Right lobe of liver (tissue), 6 donors: ENCODE results near the gene HPSE2. TPM values are rescaled to one million over a fixed set of nuclear protein-coding genes. Genes with fewer than 3 reads are reported as not detected.

Experiments
- ATAC-seq, 4 donors: fragments of 200-7000 bp; cut with Tn5 transposase; one replicate each; pipeline ENCODE4 v1.9.1; 2020; ENCODE audit warnings: mild to moderate bottlenecking in 4 of 4, moderate library complexity in 4 of 4
- DNase-seq, 3 donors: peaks; one replicate each; pipeline ENCODE4 v3.0.0-alpha.2; 2020
- H3K27ac ChIP-seq, 3 donors: fragments of 200-600 bp; one replicate each; pipeline ENCODE4 v1.8.0; 2022
- H3K27me3 ChIP-seq, 2 donors: fragments of 200-600 bp; one replicate each; pipeline ENCODE4 v1.8.0; 2022
- H3K36me3 ChIP-seq, 4 donors: fragments of 200-600 bp; sonication (generic) in 1 of 4; one replicate each; pipeline versions ENCODE4 v1.5.1 to v1.8.0; 2017 to 2022; ENCODE audit warnings: control low read depth in 1 of 4
- H3K4me1 ChIP-seq, 4 donors: fragments of 200-600 bp; sonication (generic) in 1 of 4; one replicate each; pipeline versions ENCODE4 v1.5.1 to v1.8.0; 2017 to 2022; ENCODE audit warnings: control low read depth in 1 of 4
- H3K4me3 ChIP-seq, 3 donors: fragments of 200-600 bp; one replicate each; pipeline ENCODE4 v1.8.0; 2022
- H3K9me3 ChIP-seq, 4 donors: fragments of 200-600 bp; sonication (generic) in 1 of 4; one replicate each; pipeline versions ENCODE4 v1.5.1 to v1.8.0; 2017 to 2022; ENCODE audit warnings: control low read depth in 1 of 4
- POLR2A ChIP-seq: fragments of 450-650 bp; IDR thresholded peaks from one replicate; pipeline ENCODE4 v1.6.1; 2017; ENCODE audit warnings: antibody characterized with exemption, mild to moderate bottlenecking
- WGBS: methylation state at CpG from one replicate; pipeline ENCODE4 v1.1.6; 2018; ENCODE audit warnings: low coverage, low lambda C conversion rate; ENCODE audit not compliant: insufficient coverage; ENCODE audit errors: missing lambda C conversion rate; 5-methylcytosine and 5-hydroxymethylcytosine counted together
- intact Hi-C, 2 donors: fragments of 100-400 bp; cut with DNase I; formaldehyde crosslinking; loops; one replicate each; pipeline versions ENCODE4 v1.11.2 to v1.14.1; 2022
- total RNA-seq, 6 experiments: library from RNA; depleted of rRNA in 2 of 6; stranded (reverse); fragments of >200 nt in 2 of 6; fragmentation: NEBNext Ultra II Directional in 3 of 6; extraction: Animal tissue kit (Norgen Biotek cat#: 25700) in 3 of 6; gene quantifications; one replicate each; pipeline versions ENCODE4 v1.1.0 to v1.2.4, GENCODE V29; 2016 to 2023
- TF ChIP-seq, protein P1 (sequence below), 4 donors: fragments of 200-600 bp in 3 of 4; fragments of 450-650 bp in 1 of 4; IDR thresholded peaks; one replicate each; pipeline versions ENCODE4 v1.5.1 to v1.8.0; 2016 to 2022; ENCODE audit warnings: antibody characterized with exemption in 4 of 4, mild to moderate bottlenecking in 2 of 4
- donor health status: DM: no; HTN: yes; CAD: no.
- donor health status: DM: no; HTN: no; CAD: no.
- donor health status: DM: no; HTN: no; CAD: no.
- donor health status: DM: no; HTN: yes; CAD: no.
- donor health status: DM: no; HTN: yes; CAD: no.

Gene HPSE2
- total RNA-seq, 6 experiments from 2014 or later, result not detected

DNA sequence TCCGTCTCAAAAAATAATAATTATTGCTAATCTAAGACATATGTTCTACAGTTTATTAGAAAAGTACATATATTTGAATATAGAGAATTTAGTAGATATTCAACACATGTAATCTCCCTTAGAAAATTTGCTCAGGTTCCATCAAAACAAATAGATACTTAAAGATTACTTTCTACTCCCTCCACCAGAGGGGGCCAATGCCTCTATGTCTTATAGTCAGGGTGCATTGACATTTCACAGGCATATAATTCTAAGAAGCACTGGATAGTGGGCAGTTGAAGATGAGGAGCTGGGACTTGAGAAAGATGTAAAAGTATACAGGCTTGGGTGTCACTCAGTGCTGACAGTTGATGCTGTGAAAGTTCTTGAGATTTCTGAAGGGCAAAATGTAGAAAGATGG lies 487.4 kb downstream of the HPSE2 start:
- Histone ChIP-seq H3K27me3 (no peaks in the 10 kb centered on the region), H3K4me1 (no peaks in the 10 kb centered on the region), H3K4me3 (no peak overlapping the region), H3K36me3 (no peaks in the 10 kb centered on the region), H3K9me3 (no peaks in the 10 kb centered on the region), H3K27ac (no peak overlapping the region)
- TF ChIP-seq, protein P1, sequence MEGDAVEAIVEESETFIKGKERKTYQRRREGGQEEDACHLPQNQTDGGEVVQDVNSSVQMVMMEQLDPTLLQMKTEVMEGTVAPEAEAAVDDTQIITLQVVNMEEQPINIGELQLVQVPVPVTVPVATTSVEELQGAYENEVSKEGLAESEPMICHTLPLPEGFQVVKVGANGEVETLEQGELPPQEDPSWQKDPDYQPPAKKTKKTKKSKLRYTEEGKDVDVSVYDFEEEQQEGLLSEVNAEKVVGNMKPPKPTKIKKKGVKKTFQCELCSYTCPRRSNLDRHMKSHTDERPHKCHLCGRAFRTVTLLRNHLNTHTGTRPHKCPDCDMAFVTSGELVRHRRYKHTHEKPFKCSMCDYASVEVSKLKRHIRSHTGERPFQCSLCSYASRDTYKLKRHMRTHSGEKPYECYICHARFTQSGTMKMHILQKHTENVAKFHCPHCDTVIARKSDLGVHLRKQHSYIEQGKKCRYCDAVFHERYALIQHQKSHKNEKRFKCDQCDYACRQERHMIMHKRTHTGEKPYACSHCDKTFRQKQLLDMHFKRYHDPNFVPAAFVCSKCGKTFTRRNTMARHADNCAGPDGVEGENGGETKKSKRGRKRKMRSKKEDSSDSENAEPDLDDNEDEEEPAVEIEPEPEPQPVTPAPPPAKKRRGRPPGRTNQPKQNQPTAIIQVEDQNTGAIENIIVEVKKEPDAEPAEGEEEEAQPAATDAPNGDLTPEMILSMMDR (IDR thresholded peaks at IDR 0.05), result peak; percentile 19 to 45 (median 32)
- no peak for TF ChIP-seq POLR2A
- DNase-seq (no peak), ATAC-seq (peak in 3 of 4 donors; percentile 38 to 43 (median 39))
- intact Hi-C loops, result no loop called here
- 29% methylated on average over 1 of the region's 1 CpG for WGBS

DNA sequence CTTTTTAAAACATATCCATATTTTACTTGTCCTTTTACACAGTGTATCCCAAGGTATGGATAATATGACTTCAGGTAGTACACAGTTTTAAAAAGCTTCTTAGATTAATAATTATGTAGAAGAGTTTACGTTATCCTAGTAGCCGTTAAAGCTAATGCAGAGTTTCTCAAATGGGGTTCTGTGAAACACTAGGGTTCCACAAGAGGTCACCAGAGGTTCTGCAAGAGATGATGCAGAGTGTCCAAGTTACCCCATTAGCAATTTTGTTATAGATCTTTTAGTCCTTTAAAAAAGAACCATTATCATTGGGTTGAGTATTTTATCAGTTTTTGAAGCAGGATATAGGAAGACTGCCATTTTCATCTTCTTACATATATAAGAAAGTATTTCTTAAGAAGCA lies 490.0 kb downstream of the HPSE2 start:
- Histone ChIP-seq H3K4me3 (no peak overlapping the region), H3K27ac (no peak overlapping the region), H3K36me3 (no peaks in the 10 kb centered on the region), H3K27me3 (no peaks in the 10 kb centered on the region), H3K4me1 (no peaks in the 10 kb centered on the region), H3K9me3 (no peaks in the 10 kb centered on the region)
- intact Hi-C loops, result no loop called here
- WGBS, result 75% methylated on average over 2 of the region's 2 CpGs
- ATAC-seq (no peak), DNase-seq (no peak)
- TF ChIP-seq POLR2A, result no peak
- TF ChIP-seq, protein P1 (IDR thresholded peaks at IDR 0.05), result no peak

DNA sequence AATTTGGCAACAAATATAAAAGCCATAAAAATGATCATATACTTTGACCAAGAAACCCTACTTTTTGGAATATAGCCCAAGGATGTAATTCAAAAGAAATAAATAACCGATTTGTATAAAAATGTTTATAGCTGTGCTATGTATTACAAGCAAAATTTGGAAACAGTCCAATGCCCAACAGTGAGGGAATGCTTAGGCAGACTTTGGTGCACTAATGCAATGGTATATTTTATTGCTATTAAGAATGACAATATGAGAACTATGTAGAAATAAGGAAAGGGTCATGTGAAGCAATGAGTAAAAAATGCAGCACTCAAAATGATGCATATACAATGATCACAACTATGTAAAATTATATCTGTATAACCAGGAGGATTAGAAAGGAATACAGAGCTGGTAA lies 515.1 kb downstream of the HPSE2 start:
- no peak for TF ChIP-seq POLR2A
- TF ChIP-seq, protein P1 (IDR thresholded peaks at IDR 0.05), result no peak

DNA sequence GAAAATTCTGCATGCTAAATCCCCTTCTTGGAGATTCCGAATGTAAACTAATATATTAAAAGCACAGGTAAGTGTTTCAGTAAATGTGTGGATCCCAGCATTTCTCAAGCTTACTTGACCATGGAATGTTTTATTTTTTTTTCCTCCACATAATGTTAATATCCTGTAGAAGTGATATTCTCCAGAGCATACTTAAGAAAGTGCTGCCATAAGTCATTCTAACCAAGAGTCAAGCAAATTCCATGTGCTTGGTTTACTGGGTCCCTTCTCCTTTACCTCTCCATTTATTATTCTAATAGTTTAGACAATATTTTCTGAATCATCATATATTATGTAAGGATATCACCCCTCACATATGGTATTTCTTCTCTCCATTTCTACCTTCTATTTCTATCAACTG lies 522.1 kb downstream of the HPSE2 start:
- intact Hi-C loops, result no loop called here
- no peak for DNase-seq
- TF ChIP-seq POLR2A, result no peak
- TF ChIP-seq, protein P1 (IDR thresholded peaks at IDR 0.05), result no peak
- Histone ChIP-seq H3K4me1 (no peaks in the 10 kb centered on the region), H3K4me3 (no peak overlapping the region), H3K36me3 (no peaks in the 10 kb centered on the region), H3K27me3 (no peaks in the 10 kb centered on the region), H3K9me3 (no peaks in the 10 kb centered on the region), H3K27ac (no peak overlapping the region)
- 57% methylated on average over 1 of the region's 1 CpG for WGBS
- no peak for ATAC-seq

More for the DNA sequence above, 515.1 kb downstream of the HPSE2 start:
- Histone ChIP-seq H3K36me3 (no peaks in the 10 kb centered on the region), H3K27ac (no peak overlapping the region), H3K9me3 (no peaks in the 10 kb centered on the region), H3K27me3 (no peaks in the 10 kb centered on the region), H3K4me3 (no peak overlapping the region), H3K4me1 (no peaks in the 10 kb centered on the region)
- WGBS, result 77% methylated on average over 1 of the region's 1 CpG
- ATAC-seq (no peak), DNase-seq (no peak)
- intact Hi-C loops, result no loop called here

DNA sequence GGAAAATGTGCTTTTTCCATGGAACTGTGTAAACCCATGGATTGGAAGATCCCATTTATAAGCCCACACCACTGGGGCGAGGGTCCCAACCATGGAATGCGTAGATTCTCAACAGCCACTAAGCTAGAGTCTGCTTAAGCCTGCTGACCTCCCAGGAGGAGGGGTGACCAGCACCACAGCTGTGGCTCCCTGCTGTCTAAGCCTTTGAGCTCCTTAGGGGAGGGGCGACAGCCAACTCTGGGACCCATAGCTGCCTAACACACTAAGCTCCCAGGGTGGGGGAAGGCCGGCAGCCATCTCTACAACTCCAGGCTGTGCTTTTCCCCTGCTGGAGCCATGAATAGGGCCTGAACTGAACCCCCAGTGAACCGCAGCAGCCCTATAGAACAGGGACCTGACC lies 539.1 kb downstream of the HPSE2 start:
- no peak for TF ChIP-seq POLR2A
- TF ChIP-seq, protein P1 (IDR thresholded peaks at IDR 0.05), result no peak
- Histone ChIP-seq H3K4me3 (no peak overlapping the region), H3K4me1 (no peaks in the 10 kb centered on the region), H3K27me3 (no peaks in the 10 kb centered on the region), H3K27ac (no peak overlapping the region), H3K9me3 (no peaks in the 10 kb centered on the region), H3K36me3 (no peaks in the 10 kb centered on the region)
- no peak for ATAC-seq
- DNase-seq, result no peak
- intact Hi-C loops, result no loop called here
- WGBS, result 10% methylated on average over 2 of the region's 5 CpGs
